Measurements from ENCODE around the gene AAK1.

AAK1 gene

DNA sequence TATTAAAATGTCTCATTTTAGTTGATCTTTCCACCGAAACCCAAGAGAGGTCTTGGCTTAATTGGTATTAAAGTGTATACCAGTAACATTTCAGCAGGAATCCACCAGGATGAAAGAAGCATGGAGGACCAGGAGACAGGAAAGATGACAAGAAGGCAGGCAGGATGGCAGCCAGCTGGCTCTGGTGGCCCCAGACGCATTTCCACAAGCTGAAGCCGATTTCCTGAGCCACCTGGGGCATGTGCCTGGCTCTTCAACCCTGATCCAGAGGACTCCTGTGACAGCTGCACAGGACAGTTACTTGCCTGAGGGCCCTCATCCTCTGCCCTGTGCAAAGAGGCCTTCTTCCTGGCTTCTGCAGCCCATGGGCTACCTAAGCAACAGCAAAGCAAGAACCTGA, 149.4 kb downstream of the AAK1 start:
- Histone ChIP-seq H3K27me3 (ENCODE audit: insufficient read depth, low read length, poor library complexity) (no peaks in the 10 kb centered on the region), H3K9me3 (ENCODE audit: insufficient read depth, low read length, severe bottlenecking) (no peaks in the 10 kb centered on the region), H3K4me1 (ENCODE audit: insufficient read depth, low read length) (no peaks in the 10 kb centered on the region), H4K20me1 (ENCODE audit: insufficient read depth, low read length) (no peaks in the 10 kb centered on the region), H3K4me2 (ENCODE audit: insufficient read depth, low read length) (no peak overlapping the region), H3K79me2 (ENCODE audit: insufficient read depth, low read length) (no peaks in the 10 kb centered on the region), H3K36me3 (ENCODE audit: insufficient read depth, low read length) (peaks cover 79% of the 10 kb centered on the region), H2AFZ (ENCODE audit: low read depth, low read length) (no peak overlapping the region), H3K27ac (ENCODE audit: low read length) (no peak overlapping the region), H3K9ac (ENCODE audit: low read depth, low read length) (no peak overlapping the region), H3K4me3 (ENCODE audit: low read depth in 1 of 2, low read length in 2 of 2) (no peak overlapping the region)
- ATAC-seq (ENCODE audit: insufficient read depth, low read depth): no peak
- TF ChIP-seq CTCF (IDR thresholded peaks at IDR 0.05; ENCODE audit: borderline replicate concordance, extremely low read depth, low read length, poor library complexity, severe bottlenecking) (no peak), EZH2 (IDR thresholded peaks at IDR 0.05; ENCODE audit: borderline replicate concordance, low read depth, low read length, severe bottlenecking) (no peak)
- DNase-seq: no peak

DNA sequence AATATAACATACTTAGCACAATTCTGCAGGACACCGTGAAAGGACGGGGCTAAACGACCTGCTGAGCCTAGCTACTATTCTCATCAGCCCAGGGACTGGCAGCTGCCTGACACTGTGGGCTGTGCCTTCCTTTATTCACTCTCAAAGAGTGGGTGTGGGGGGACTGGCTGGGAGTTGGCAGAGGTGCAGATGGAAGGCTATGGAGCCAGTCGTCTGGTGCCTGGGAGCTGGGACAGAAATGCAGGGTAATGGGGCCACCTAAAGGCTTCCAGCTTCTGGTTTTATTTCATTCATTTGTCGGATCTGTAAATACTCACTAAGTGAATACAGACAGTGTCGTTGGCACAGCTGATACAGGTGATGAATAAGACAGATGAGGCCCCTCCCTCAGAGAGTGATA, 150.3 kb downstream of the AAK1 start:
- TF ChIP-seq EZH2 (IDR thresholded peaks at IDR 0.05; ENCODE audit: borderline replicate concordance, low read depth, low read length, severe bottlenecking) (no peak), CTCF (IDR thresholded peaks at IDR 0.05; ENCODE audit: borderline replicate concordance, extremely low read depth, low read length, poor library complexity, severe bottlenecking) (no peak)
- Histone ChIP-seq H3K4me2 (ENCODE audit: insufficient read depth, low read length) (no peak overlapping the region), H3K36me3 (ENCODE audit: insufficient read depth, low read length) (peaks cover 79% of the 10 kb centered on the region), H4K20me1 (ENCODE audit: insufficient read depth, low read length) (no peaks in the 10 kb centered on the region), H2AFZ (ENCODE audit: low read depth, low read length) (no peak overlapping the region), H3K9me3 (ENCODE audit: insufficient read depth, low read length, severe bottlenecking) (no peaks in the 10 kb centered on the region), H3K4me1 (ENCODE audit: insufficient read depth, low read length) (no peaks in the 10 kb centered on the region), H3K27ac (ENCODE audit: low read length) (no peak overlapping the region), H3K4me3 (ENCODE audit: low read depth in 1 of 2, low read length in 2 of 2) (no peak overlapping the region), H3K27me3 (ENCODE audit: insufficient read depth, low read length, poor library complexity) (no peaks in the 10 kb centered on the region), H3K79me2 (ENCODE audit: insufficient read depth, low read length) (no peaks in the 10 kb centered on the region), H3K9ac (ENCODE audit: low read depth, low read length) (no peak overlapping the region)
- no peak for DNase-seq
- no peak; the same call in 2 of the 3 replicates for ATAC-seq (ENCODE audit: insufficient read depth, low read depth)

DNA sequence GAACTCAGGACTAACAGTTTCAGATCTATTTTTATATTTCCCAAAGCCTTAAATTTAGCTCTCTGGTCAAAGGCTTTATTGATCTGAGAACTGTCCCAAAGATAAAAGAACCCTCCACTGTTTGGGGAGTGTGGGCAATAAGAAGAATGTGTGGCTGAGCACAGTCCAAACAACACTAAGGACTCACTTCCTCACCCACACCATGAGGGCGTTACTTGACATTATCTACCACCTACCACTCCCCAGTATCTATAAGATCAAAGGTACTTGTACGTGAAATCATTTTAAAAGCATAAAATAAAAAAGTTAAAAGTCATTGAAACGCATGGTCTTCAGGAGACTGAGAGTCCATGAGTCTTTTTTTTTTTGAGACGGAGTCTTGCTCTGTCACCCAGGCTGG, 151.7 kb downstream of the AAK1 start:
- Histone ChIP-seq H3K27me3 (ENCODE audit: insufficient read depth, low read length, poor library complexity) (no peaks in the 10 kb centered on the region), H3K9ac (ENCODE audit: low read depth, low read length) (no peak overlapping the region), H3K9me3 (ENCODE audit: insufficient read depth, low read length, severe bottlenecking) (no peaks in the 10 kb centered on the region), H4K20me1 (ENCODE audit: insufficient read depth, low read length) (no peaks in the 10 kb centered on the region), H3K27ac (ENCODE audit: low read length) (no peak overlapping the region), H3K4me1 (ENCODE audit: insufficient read depth, low read length) (no peaks in the 10 kb centered on the region), H3K36me3 (ENCODE audit: insufficient read depth, low read length) (peaks cover 84% of the 10 kb centered on the region), H3K79me2 (ENCODE audit: insufficient read depth, low read length) (no peaks in the 10 kb centered on the region), H3K4me2 (ENCODE audit: insufficient read depth, low read length) (no peak overlapping the region), H3K4me3 (ENCODE audit: low read depth in 1 of 2, low read length in 2 of 2) (no peak overlapping the region), H2AFZ (ENCODE audit: low read depth, low read length) (no peak overlapping the region)
- TF ChIP-seq EZH2 (IDR thresholded peaks at IDR 0.05; ENCODE audit: borderline replicate concordance, low read depth, low read length, severe bottlenecking): no peak
- no peak for TF ChIP-seq CTCF (IDR thresholded peaks at IDR 0.05; ENCODE audit: borderline replicate concordance, extremely low read depth, low read length, poor library complexity, severe bottlenecking)
- no peak for DNase-seq
- ATAC-seq (ENCODE audit: insufficient read depth, low read depth): no peak

- H2AFZ ChIP-seq (ENCODE audit: low read depth, low read length): no peak overlapping the region
- no peak overlapping the region for H3K27ac ChIP-seq (ENCODE audit: low read length)
- no peak for TF ChIP-seq EZH2 (IDR thresholded peaks at IDR 0.05; ENCODE audit: borderline replicate concordance, low read depth, low read length, severe bottlenecking)
- no peak for TF ChIP-seq CTCF (IDR thresholded peaks at IDR 0.05; ENCODE audit: borderline replicate concordance, extremely low read depth, low read length, poor library complexity, severe bottlenecking)
- no peaks in the 10 kb centered on the region for H3K79me2 ChIP-seq (ENCODE audit: insufficient read depth, low read length)
- no peaks in the 10 kb centered on the region for H3K4me1 ChIP-seq (ENCODE audit: insufficient read depth, low read length)
- DNase-seq (no peak), ATAC-seq (ENCODE audit: insufficient read depth, low read depth) (no peak)
- no peaks in the 10 kb centered on the region for H3K27me3 ChIP-seq (ENCODE audit: insufficient read depth, low read length, poor library complexity)
- no peak overlapping the region for H3K9ac ChIP-seq (ENCODE audit: low read depth, low read length)
- H3K4me3 ChIP-seq (ENCODE audit: low read depth in 1 of 2, low read length in 2 of 2): no peak overlapping the region
- no peaks in the 10 kb centered on the region for H3K9me3 ChIP-seq (ENCODE audit: insufficient read depth, low read length, severe bottlenecking)
- H3K4me2 ChIP-seq (ENCODE audit: insufficient read depth, low read length): no peak overlapping the region
- no peaks in the 10 kb centered on the region for H4K20me1 ChIP-seq (ENCODE audit: insufficient read depth, low read length)
- peaks cover 84% of the 10 kb centered on the region for H3K36me3 ChIP-seq (ENCODE audit: insufficient read depth, low read length)
These were observed 153.1 kb downstream of the AAK1 start for GRCh38 chr2:69490486-69490885.
